Natural killer cell (primary cell): ENCODE measurements around the gene EPHA10. TPM values are rescaled to one million over a fixed set of nuclear protein-coding genes. Genes with fewer than 3 reads are reported as not detected.

Experiments
- ATAC-seq, 3 donors: fragments of 150-1000 bp in 2 of 3; fragments of 200-7000 bp in 1 of 3; cut with Tn5 transposase; 1 replicate in 1 of 3; 2 replicates in 2 of 3; pipeline ENCODE4 v1.10.0; 2021; ENCODE audit warnings: mild to moderate bottlenecking in 2 of 3, moderate library complexity in 2 of 3
- DNase-seq, 2 donors: peaks; one replicate each; pipeline versions ENCODE4 v3.0.0 to v3.0.0-alpha.2; 2013 to 2021; ENCODE audit warnings: mixed read lengths in 1 of 2
- H3K27ac ChIP-seq: one replicate; pipeline ENCODE4 v1.5.1; 2013; ENCODE audit warnings: mild to moderate bottlenecking, low read length
- H3K27me3 ChIP-seq: one replicate; pipeline ENCODE4 v1.6.1; 2013; ENCODE audit warnings: low read length; ENCODE audit not compliant: control insufficient read depth, insufficient read depth
- H3K36me3 ChIP-seq: one replicate; pipeline ENCODE4 v1.6.1; 2013; ENCODE audit warnings: low read length; ENCODE audit not compliant: control insufficient read depth, insufficient read depth
- H3K4me1 ChIP-seq: one replicate; pipeline ENCODE4 v1.6.1; 2013; ENCODE audit warnings: low read length; ENCODE audit not compliant: control insufficient read depth, insufficient read depth
- H3K4me3 ChIP-seq: one replicate; pipeline ENCODE4 v1.5.1; 2013; ENCODE audit warnings: low read length
- H3K9me3 ChIP-seq: one replicate; pipeline ENCODE4 v1.6.1; 2013; ENCODE audit warnings: low read length; ENCODE audit not compliant: control insufficient read depth, insufficient read depth
- H3K27ac Mint-ChIP-seq, 2 donors: one replicate each; pipeline ENCODE4 v1.8.0; 2022; ENCODE audit warnings: mild to moderate bottlenecking in 2 of 2, mixed read lengths in 2 of 2, moderate library complexity in 1 of 2
- H3K27me3 Mint-ChIP-seq, 2 donors: one replicate each; pipeline ENCODE4 v1.8.0; 2022; ENCODE audit warnings: low read depth in 2 of 2, mixed read lengths in 2 of 2
- H3K36me3 Mint-ChIP-seq: one replicate; pipeline ENCODE4 v1.8.0; 2022; ENCODE audit warnings: mixed read lengths
- H3K4me1 Mint-ChIP-seq, 2 donors: one replicate each; pipeline ENCODE4 v1.8.0; 2022; ENCODE audit warnings: mixed read lengths in 2 of 2
- H3K4me3 Mint-ChIP-seq: one replicate; pipeline ENCODE4 v1.8.0; 2022; ENCODE audit warnings: mild to moderate bottlenecking, moderate library complexity, mixed read lengths
- H3K9me3 Mint-ChIP-seq, 2 donors: one replicate each; pipeline ENCODE4 v1.8.0; 2022; ENCODE audit warnings: mixed read lengths in 2 of 2
- WGBS: methylation state at CpG from one replicate; pipeline ENCODE4 v1.1.7; 2013; ENCODE audit warnings: missing lambda C conversion rate; ENCODE audit not compliant: insufficient coverage; 5-methylcytosine and 5-hydroxymethylcytosine counted together
- intact Hi-C: fragments of 100-400 bp; cut with micrococcal nuclease; formaldehyde crosslinking; loops from one replicate; pipeline ENCODE4 v1.14.2; 2022
- total RNA-seq, 4 donors: library from RNA; stranded (reverse); fragments of 120-200 nt in 1 of 4; gene quantifications; one replicate each; pipeline versions ENCODE4 v1.2.3 to v1.2.4, GENCODE V29; 2013 to 2022
- TF ChIP-seq, protein P1 (sequence below): fragments of 200-600 bp; IDR thresholded peaks from one replicate; pipeline ENCODE4 v1.8.0; 2022; ENCODE audit warnings: antibody characterized with exemption

The EPHA10 gene
- total RNA-seq, 3 donors from 2014 or later (not counting 1 experiment from before 2014, with no cell fraction given) = not detected

GRCh38 chr1:37765916-37766664, 1.2 kb upstream of the EPHA10 start:
- Histone ChIP-seq H3K9me3 (no peaks in the 10 kb centered on the region), H3K27ac (no peak overlapping the region), H3K27me3 (peaks cover 30% of the 10 kb centered on the region), H3K4me1 (peaks cover 7% of the 10 kb centered on the region), H3K36me3 (no peaks in the 10 kb centered on the region), H3K4me3 (no peak overlapping the region)
- H3K4me3 Mint-ChIP-seq = no peak overlapping the region
- DNase-seq = no peak
- peak in 1 of 3 donors; percentile 41 for ATAC-seq
- intact Hi-C loops = no loop called here
- peaks cover 0 to 10% of the 10 kb centered on the region in 2 donors for H3K4me1 Mint-ChIP-seq
- H3K27ac Mint-ChIP-seq = no peak overlapping the region
- H3K36me3 Mint-ChIP-seq = no peaks in the 10 kb centered on the region
- peaks cover 0 to 2% of the 10 kb centered on the region in 2 donors for H3K9me3 Mint-ChIP-seq
- 9% methylated on average over 27 of the region's 27 CpGs for WGBS
- H3K27me3 Mint-ChIP-seq = peaks cover 72 to 76% of the 10 kb centered on the region in 2 donors
- TF ChIP-seq, protein P1, sequence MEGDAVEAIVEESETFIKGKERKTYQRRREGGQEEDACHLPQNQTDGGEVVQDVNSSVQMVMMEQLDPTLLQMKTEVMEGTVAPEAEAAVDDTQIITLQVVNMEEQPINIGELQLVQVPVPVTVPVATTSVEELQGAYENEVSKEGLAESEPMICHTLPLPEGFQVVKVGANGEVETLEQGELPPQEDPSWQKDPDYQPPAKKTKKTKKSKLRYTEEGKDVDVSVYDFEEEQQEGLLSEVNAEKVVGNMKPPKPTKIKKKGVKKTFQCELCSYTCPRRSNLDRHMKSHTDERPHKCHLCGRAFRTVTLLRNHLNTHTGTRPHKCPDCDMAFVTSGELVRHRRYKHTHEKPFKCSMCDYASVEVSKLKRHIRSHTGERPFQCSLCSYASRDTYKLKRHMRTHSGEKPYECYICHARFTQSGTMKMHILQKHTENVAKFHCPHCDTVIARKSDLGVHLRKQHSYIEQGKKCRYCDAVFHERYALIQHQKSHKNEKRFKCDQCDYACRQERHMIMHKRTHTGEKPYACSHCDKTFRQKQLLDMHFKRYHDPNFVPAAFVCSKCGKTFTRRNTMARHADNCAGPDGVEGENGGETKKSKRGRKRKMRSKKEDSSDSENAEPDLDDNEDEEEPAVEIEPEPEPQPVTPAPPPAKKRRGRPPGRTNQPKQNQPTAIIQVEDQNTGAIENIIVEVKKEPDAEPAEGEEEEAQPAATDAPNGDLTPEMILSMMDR = no peak

GRCh38 chr1:37764414-37764825, 500 bp downstream of the EPHA10 start:
- Histone ChIP-seq H3K27ac (no peak overlapping the region), H3K36me3 (no peaks in the 10 kb centered on the region), H3K4me1 (peaks cover 7% of the 10 kb centered on the region), H3K9me3 (no peaks in the 10 kb centered on the region), H3K27me3 (peaks cover 26% of the 10 kb centered on the region), H3K4me3 (no peak overlapping the region)
- H3K4me3 Mint-ChIP-seq = no peak overlapping the region
- intact Hi-C loops = no loop called here
- H3K27ac Mint-ChIP-seq = no peak overlapping the region
- TF ChIP-seq, protein P1 = no peak
- DNase-seq = peak in 1 of 2 donors; percentile 44
- no peaks in the 10 kb centered on the region for H3K36me3 Mint-ChIP-seq
- H3K9me3 Mint-ChIP-seq = peaks cover 0 to 2% of the 10 kb centered on the region in 2 donors
- peaks cover 60 to 63% of the 10 kb centered on the region in 2 donors for H3K27me3 Mint-ChIP-seq
- H3K4me1 Mint-ChIP-seq = peaks cover 0 to 10% of the 10 kb centered on the region in 2 donors
- WGBS = 12% methylated on average over 29 of the region's 29 CpGs
- ATAC-seq = peak in 2 of 3 donors; percentile 49 to 52

DNA sequence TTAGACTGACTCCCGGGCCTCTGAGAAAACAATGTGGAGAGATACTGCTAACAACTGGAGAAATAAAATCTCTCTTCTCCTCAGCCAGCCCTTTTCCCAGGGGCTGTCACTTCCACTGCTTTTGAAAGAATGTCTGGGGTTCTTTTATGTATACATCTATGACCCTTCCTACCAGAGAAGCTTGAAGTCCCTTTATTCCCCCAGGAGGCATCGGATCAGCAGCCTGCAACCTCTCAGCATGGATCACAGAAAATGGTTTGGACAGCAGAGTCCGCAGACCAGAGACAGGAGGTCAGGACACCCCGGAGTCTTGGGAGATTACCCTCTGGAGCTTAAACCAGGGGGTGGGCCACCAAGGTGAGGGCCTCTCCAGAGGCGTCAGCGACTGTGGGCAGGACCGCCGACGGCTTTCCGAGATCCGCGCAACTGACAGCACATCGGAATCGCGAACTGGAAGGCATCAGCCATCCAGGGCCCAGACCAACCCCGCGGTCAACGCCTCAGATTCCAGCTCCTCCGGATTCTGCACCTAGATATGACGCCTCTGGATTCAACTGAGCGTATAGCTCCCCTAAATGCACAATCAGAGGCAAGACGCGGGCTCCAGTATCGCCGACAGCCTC, 1.0 kb downstream of the EPHA10 start:
- Histone ChIP-seq H3K27me3 (peaks cover 26% of the 10 kb centered on the region), H3K4me1 (peaks cover 7% of the 10 kb centered on the region), H3K9me3 (no peaks in the 10 kb centered on the region), H3K27ac (no peak overlapping the region), H3K4me3 (no peak overlapping the region), H3K36me3 (no peaks in the 10 kb centered on the region)
- H3K4me3 Mint-ChIP-seq = no peak overlapping the region
- TF ChIP-seq, protein P1 = no peak
- peaks cover 0 to 2% of the 10 kb centered on the region in 2 donors for H3K9me3 Mint-ChIP-seq
- WGBS = 27% methylated on average over 24 of the region's 25 CpGs
- DNase-seq (no peak), ATAC-seq (no peak)
- H3K4me1 Mint-ChIP-seq = peaks cover 0 to 10% of the 10 kb centered on the region in 2 donors
- intact Hi-C loops = no loop called here
- H3K27me3 Mint-ChIP-seq = peaks cover 55 to 58% of the 10 kb centered on the region in 2 donors
- no peaks in the 10 kb centered on the region for H3K36me3 Mint-ChIP-seq
- no peak overlapping the region for H3K27ac Mint-ChIP-seq
